Measurements from ENCODE around the gene NTRK3. TPM values are rescaled to one million over a fixed set of nuclear protein-coding genes. Genes with fewer than 3 reads are reported as not detected.
A peak's percentile ranks its signal among the peaks of the same experiment; 100 is the strongest.

NTRK3 gene
- total RNA-seq, 6 donors from 2014 or later = 1.4 to 11.5 (median 2.4) TPM

DNA sequence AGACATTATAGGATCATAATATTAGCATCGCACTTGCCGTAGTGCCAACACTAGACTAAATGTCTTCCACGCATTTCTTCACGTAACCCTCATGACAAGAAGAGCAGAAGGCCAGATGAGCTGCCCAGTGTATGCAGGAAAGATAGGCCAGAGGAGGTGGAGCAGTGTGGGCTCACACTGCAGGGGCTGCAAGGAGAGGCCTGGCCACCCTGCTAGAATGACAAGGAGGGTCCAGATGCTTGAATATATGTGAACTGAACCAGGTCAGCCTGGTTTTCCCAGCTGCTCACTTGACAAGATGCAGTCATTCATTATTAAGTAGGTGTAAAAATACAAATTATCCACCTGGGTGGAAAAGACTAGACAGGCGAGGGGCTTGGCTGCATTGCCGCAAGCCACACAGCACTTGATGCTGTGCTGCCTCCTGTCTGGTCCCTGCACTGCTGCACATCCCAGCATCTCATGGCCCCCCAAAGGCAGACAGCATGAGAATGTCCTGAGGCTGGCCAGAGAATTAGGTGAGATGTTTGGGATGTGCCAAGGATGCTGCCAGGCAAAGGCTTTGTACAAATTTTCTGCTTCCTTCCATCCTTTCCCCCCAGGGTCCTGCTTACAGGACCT, 115.2 kb downstream of the NTRK3 start:
- TF ChIP-seq EP300 (IDR thresholded peaks at IDR 0.05) (no peak), POLR2AphosphoS5 (IDR thresholded peaks at IDR 0.05) (no peak), POLR2A (IDR thresholded peaks at IDR 0.05) (no peak)
- TF ChIP-seq, protein P1, sequence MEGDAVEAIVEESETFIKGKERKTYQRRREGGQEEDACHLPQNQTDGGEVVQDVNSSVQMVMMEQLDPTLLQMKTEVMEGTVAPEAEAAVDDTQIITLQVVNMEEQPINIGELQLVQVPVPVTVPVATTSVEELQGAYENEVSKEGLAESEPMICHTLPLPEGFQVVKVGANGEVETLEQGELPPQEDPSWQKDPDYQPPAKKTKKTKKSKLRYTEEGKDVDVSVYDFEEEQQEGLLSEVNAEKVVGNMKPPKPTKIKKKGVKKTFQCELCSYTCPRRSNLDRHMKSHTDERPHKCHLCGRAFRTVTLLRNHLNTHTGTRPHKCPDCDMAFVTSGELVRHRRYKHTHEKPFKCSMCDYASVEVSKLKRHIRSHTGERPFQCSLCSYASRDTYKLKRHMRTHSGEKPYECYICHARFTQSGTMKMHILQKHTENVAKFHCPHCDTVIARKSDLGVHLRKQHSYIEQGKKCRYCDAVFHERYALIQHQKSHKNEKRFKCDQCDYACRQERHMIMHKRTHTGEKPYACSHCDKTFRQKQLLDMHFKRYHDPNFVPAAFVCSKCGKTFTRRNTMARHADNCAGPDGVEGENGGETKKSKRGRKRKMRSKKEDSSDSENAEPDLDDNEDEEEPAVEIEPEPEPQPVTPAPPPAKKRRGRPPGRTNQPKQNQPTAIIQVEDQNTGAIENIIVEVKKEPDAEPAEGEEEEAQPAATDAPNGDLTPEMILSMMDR (IDR thresholded peaks at IDR 0.05) = no peak
- WGBS, 2 donors = 95 to 96% methylated on average over 5 to 6 of the region's 6 CpGs
- no peak overlapping the region for H3K27ac ChIP-seq

DNA sequence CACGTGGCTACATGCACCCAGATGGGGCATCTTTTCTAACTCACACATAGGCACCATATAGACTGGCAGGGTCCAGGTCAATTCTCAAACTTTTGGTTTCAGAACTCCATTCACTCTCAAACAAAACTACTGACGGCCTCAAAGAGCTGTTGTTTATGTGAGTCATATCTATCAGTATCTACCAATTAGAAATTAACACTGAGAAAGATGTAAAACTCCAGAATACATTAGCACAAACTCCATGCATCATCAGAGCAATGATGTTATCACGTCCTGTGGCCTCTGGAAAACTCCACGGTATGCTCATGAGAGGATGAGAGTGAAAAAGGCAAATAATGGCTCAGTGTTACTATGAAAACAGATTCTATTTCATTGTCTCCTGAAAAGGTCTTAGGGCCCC, 116.1 kb downstream of the NTRK3 start:
- Histone ChIP-seq H3K9me3 (no peaks in the 10 kb centered on the region), H3K27ac (no peak overlapping the region), H3K4me1 (no peaks in the 10 kb centered on the region), H3K36me3 (no peaks in the 10 kb centered on the region), H3K27me3 (no peaks in the 10 kb centered on the region), H3K4me3 (no peak overlapping the region)
- ATAC-seq (ENCODE audit: low FRiP score in 2 of 2) (no peak), DNase-seq (no peak)
- WGBS, 2 donors = 60 to 62% methylated on average over 4 of the region's 4 CpGs
- no peak for TF ChIP-seq POLR2A (IDR thresholded peaks at IDR 0.05)

More for the DNA sequence above, 115.2 kb downstream of the NTRK3 start:
- ATAC-seq (ENCODE audit: low FRiP score in 2 of 2) (peak in 1 of 2 donors; percentile 49), DNase-seq (no peak)
- no peaks in the 10 kb centered on the region for H3K36me3 ChIP-seq
- H3K27me3 ChIP-seq = no peaks in the 10 kb centered on the region
- no peak overlapping the region for H3K4me3 ChIP-seq
- no peaks in the 10 kb centered on the region for H3K4me1 ChIP-seq
- no peaks in the 10 kb centered on the region for H3K9me3 ChIP-seq

DNA sequence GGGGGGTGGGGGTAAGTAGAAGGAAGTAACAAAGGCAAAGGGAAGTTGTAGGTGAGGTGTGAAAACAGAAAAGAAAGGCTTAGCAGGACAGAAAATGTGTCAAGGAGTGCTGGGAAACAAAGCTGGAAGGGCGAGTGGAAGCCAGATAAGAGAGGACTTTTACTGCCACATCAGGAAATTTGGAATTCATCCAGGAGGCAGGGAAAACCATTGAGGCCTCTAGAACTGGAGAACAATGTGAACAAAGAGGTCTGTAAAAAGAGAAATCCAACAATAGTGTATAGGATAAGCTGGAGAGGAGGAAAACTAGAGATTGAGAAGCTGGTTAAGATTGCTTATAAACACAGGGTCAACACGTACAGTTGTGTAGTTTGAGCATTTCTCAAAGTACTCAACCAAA, 116.6 kb downstream of the NTRK3 start:
- Histone ChIP-seq H3K27ac (no peak overlapping the region), H3K4me1 (no peaks in the 10 kb centered on the region), H3K36me3 (no peaks in the 10 kb centered on the region), H3K27me3 (no peaks in the 10 kb centered on the region), H3K9me3 (no peaks in the 10 kb centered on the region), H3K4me3 (no peak overlapping the region)
- TF ChIP-seq POLR2A (IDR thresholded peaks at IDR 0.05) = no peak
- TF ChIP-seq, protein P1 (IDR thresholded peaks at IDR 0.05) = no peak
- no peak for TF ChIP-seq EP300 (IDR thresholded peaks at IDR 0.05)
- no peak for TF ChIP-seq POLR2AphosphoS5 (IDR thresholded peaks at IDR 0.05)
- DNase-seq (no peak), ATAC-seq (ENCODE audit: low FRiP score in 2 of 2) (no peak)
- WGBS, 2 donors = 48 to 64% methylated on average over 2 of the region's 2 CpGs

DNA sequence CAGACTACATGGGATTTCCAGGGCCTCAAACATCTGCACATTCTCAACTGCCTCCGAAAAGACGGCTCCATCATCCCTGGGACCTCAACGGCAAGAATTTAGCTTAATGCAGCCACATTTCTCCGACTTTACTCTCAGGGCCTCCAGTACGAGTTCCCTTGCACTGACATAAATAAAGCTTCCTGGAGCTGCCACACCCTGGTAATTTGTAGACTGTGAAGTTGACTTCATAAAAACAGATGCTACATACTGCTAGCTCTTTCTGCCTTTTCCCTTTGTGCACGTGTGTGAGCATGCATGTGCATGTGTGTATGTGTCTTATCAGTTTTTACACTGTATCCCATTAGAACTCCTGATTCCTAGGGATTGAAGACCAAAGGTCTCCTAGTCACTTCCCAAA, 122.7 kb downstream of the NTRK3 start:
- Histone ChIP-seq H3K27me3 (no peaks in the 10 kb centered on the region), H3K36me3 (no peaks in the 10 kb centered on the region), H3K9me3 (no peaks in the 10 kb centered on the region), H3K27ac (no peak overlapping the region), H3K4me1 (no peaks in the 10 kb centered on the region), H3K4me3 (no peak overlapping the region)
- no peak for TF ChIP-seq POLR2A (IDR thresholded peaks at IDR 0.05)
- no peak for TF ChIP-seq EP300 (IDR thresholded peaks at IDR 0.05)
- TF ChIP-seq, protein P1 (IDR thresholded peaks at IDR 0.05) = no peak
- TF ChIP-seq POLR2AphosphoS5 (IDR thresholded peaks at IDR 0.05) = no peak
- DNase-seq = no peak
- 73 to 78% methylated on average over 6 of the region's 6 CpGs for WGBS, 2 donors
- no peak for ATAC-seq (ENCODE audit: low FRiP score in 2 of 2)

DNA sequence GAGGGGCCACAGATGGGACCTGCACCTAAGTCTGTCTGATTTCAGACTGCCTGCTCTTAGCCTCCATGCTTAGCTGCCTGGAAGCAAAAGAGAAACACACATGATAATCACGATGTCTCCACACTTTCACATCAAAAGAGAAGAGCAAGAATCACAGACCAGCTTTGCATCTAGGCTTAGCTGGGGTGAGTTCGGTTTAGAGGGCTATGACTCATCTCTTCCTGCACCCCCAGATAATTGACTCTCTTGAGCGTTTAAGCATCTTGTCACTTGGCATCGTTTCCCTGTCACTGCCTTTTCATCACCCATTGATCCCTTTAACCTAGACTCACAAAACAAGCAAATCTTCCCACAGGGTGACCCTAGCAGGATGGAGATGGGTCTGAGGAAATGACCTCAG, 124.0 kb downstream of the NTRK3 start:
- 58 to 70% methylated on average over 4 of the region's 4 CpGs for WGBS, 2 donors
- Histone ChIP-seq H3K9me3 (no peaks in the 10 kb centered on the region), H3K4me3 (no peak overlapping the region), H3K27ac (no peak overlapping the region), H3K36me3 (no peaks in the 10 kb centered on the region), H3K4me1 (no peaks in the 10 kb centered on the region), H3K27me3 (no peaks in the 10 kb centered on the region)
- TF ChIP-seq, protein P1 (IDR thresholded peaks at IDR 0.05) = no peak
- TF ChIP-seq EP300 (IDR thresholded peaks at IDR 0.05) = no peak
- TF ChIP-seq POLR2AphosphoS5 (IDR thresholded peaks at IDR 0.05) = no peak
- TF ChIP-seq POLR2A (IDR thresholded peaks at IDR 0.05) = no peak
- DNase-seq (no peak), ATAC-seq (ENCODE audit: low FRiP score in 2 of 2) (no peak)

Data from upper lobe of left lung (tissue), 6 donors.